ENCODE measurements around the gene C7. TPM values are rescaled to one million over a fixed set of nuclear protein-coding genes. Genes with fewer than 3 reads are reported as not detected.

The C7 gene
- 392 TPM for total RNA-seq

DNA sequence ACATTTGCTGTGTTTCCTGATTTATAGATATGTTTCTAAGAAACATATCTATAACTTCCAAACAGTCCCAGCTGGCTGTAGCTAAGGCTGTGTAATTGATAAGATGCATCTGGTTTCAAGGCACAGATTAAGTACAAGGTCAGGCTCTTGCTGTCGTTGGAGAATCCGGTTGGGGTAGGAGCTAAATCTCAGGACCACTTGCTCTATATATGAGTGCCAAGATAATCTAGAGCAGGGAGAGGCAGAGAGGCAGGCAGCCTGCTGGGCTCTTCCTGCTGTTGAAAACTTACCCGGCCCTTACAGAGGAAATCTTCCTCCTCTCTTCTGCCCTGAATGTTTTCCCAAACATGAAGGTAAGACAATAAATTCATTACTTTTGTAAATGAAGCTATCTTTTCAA, at the start of gene C7:
Gene C7 (plus strand): TSS at position 234 of the 400 bp plus-strand sequence. CDS start 114 bp downstream, at position 348.

Small RNA genes within 50 kb of the gene (small RNA-seq; reads per million reads assigned to genes)
- gene AC114967.1 (ENCODE audit: low replicate concordance) (not detected), gene RNU7-161P (ENCODE audit: low replicate concordance) (not detected)

Other genes starting within 250 kb of the C7 start
- gene PTGER4, start 229.6 kb upstream of the C7 start, total RNA-seq, result 47.2 TPM
- gene TTC33, start 153.5 kb upstream of the C7 start, total RNA-seq, result 17.2 TPM
- 69.1 TPM for gene PRKAA1, start 111.1 kb upstream of the C7 start, total RNA-seq
- 1,786 TPM for gene RPL37, start 74.3 kb upstream of the C7 start, total RNA-seq
- gene CARD6, start 68.1 kb upstream of the C7 start, total RNA-seq, result 3.7 TPM
- not detected for gene MROH2B, start 161.8 kb downstream of the C7 start, total RNA-seq

Measured in metanephros (tissue), 2 donors.